Astrocyte of the cerebellum (primary cell): ENCODE results near the gene RIT2.

Experiments used
- DNase-seq: peaks from one replicate; pipeline ENCODE4 v3.0.0-alpha.2; 2011; ENCODE audit warnings: low read depth
- H3K4me3 ChIP-seq: 2 replicates; pipeline ENCODE4 v1.5.1; 2011; ENCODE audit warnings: mild to moderate bottlenecking, low read depth, low read length, moderate library complexity
- in situ Hi-C: cut with HindIII; loops from 2 replicates; pipeline ENCODE4 v1.10.0; 2017; ENCODE audit warnings: low sequenced_read_pairs
- TF ChIP-seq, protein P1 (sequence below): IDR thresholded peaks from 2 replicates; pipeline ENCODE4 v1.5.1; 2012; ENCODE audit warnings: low read length, low read depth, moderate library complexity, mild to moderate bottlenecking; ENCODE audit errors: missing control alignments

RIT2 gene

DNA sequence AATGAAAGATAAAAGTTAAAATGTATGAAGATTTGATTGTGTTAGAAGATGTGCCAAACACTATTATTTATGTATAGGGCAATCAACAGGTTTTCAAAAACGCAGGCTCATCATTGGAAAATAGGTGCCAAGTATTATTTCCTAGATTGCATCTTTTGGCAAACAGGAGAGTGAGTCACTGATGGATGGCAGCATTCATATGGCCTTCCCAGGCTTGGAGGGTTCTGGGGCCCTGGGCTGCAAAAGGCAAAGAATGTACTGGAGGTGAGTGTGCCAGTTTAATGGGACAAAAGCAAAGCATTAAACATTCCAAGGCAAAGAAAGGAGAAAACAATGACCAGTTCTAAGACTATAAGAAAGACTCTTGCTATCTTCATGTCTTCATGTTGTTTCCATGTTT, 379.4 kb downstream of the RIT2 start:
- in situ Hi-C loops, result no loop called here
- DNase-seq, result no peak
- no peak overlapping the region for H3K4me3 ChIP-seq
- TF ChIP-seq, protein P1, sequence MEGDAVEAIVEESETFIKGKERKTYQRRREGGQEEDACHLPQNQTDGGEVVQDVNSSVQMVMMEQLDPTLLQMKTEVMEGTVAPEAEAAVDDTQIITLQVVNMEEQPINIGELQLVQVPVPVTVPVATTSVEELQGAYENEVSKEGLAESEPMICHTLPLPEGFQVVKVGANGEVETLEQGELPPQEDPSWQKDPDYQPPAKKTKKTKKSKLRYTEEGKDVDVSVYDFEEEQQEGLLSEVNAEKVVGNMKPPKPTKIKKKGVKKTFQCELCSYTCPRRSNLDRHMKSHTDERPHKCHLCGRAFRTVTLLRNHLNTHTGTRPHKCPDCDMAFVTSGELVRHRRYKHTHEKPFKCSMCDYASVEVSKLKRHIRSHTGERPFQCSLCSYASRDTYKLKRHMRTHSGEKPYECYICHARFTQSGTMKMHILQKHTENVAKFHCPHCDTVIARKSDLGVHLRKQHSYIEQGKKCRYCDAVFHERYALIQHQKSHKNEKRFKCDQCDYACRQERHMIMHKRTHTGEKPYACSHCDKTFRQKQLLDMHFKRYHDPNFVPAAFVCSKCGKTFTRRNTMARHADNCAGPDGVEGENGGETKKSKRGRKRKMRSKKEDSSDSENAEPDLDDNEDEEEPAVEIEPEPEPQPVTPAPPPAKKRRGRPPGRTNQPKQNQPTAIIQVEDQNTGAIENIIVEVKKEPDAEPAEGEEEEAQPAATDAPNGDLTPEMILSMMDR, result no peak

DNA sequence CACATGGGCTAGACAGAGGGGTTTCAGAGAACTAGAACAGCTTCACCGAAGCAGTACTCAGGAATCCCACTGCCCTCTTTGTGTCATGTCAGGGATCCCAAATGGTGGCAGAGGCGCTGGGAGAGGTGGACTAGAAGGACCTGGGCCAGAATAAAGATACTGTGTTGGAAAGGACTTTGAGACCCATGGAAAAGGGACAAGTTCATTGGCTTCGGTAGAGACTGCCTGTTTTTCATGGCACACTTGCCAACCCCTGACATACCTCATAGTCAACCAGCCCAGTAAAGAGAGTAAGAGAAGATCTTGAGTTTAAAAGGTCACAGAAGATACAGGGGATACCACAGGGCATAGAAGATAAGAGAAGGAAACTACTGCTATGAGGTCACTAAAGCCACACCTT, 381.0 kb downstream of the RIT2 start:
- DNase-seq, result no peak
- in situ Hi-C loops, result no loop called here
- H3K4me3 ChIP-seq, result no peak overlapping the region
- TF ChIP-seq, protein P1, result no peak

DNA sequence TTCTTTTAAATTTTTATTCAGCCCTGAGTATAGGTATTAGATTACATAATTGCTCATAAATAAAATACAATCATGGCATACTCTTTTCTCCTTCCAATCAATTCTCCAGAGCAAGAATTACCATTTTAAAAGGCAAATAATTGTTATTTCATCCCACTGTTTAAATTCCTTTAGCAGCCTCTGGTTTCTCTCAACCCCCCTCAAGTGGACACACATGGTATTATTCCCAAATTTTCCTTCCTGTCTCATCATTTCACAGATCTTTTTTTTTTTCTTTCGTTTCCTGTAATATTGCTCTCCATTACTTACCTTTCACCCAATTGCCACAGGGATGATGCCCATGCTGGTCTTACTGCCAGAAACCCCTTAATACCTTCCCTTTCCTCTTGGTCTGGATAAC, 385.2 kb downstream of the RIT2 start:
- TF ChIP-seq, protein P1, result peak; percentile 45
- in situ Hi-C loops, result no loop called here
- H3K4me3 ChIP-seq, result no peak overlapping the region
- DNase-seq, result no peak

DNA sequence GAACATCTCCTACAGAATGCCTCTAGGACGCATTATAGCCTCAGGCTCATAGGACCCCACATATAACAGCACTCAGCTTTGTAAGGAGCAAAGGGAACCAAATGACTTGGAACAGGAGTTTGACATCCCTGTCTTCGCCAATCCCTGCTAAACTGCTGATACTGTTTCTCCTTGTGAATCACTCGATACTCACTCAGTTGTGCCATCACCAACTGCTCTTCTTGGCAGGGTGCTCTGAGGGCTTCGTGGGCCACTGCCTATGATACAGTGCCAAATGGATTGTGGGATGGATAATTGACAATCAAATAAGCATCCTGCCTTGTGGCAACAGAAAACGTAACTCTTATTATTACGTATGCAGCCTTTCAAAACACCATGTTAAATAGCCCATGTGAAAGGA, 396.3 kb downstream of the RIT2 start:
- DNase-seq, result no peak
- in situ Hi-C loops, result no loop called here
- TF ChIP-seq, protein P1, result no peak
- no peak overlapping the region for H3K4me3 ChIP-seq

DNA sequence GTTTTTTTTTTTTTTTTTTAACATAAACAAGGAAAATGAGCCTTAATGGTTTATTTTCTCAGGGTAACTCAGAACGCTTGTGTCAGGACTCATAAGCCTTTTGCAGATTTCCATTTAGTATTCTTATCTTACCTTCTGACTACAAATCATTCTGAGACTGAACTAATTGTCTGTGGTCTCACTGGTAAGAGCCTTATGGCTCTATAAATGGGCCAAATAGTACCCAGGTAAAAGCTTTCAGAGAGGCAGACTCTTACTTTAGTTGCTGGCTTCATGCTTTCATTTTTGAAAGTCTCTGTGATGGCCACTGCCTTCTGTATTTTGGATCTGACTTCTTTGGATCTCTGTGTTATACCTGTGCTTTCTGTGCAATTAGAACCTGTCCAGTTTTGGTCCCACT, 403.4 kb downstream of the RIT2 start:
- in situ Hi-C loops, result no loop called here
- TF ChIP-seq, protein P1, result no peak
- no peak overlapping the region for H3K4me3 ChIP-seq
- DNase-seq, result no peak

DNA sequence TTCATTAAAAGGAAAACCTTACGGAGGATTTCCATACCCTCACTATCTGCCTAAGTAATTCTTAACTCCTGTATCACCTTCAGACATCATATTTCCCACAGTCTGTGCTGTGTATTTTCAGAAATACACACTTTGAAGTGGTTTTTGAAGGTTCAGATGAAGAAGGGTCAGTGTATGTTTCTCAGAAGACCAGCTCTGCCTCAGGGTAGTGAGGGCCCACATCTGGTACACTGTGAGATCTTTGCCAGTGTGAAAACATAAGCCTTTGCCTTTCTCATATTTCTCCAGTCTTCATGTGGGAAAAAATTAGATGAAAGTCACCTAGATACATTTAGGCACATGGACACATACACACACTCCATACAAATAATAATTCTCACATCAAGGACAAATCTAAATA, 408.4 kb downstream of the RIT2 start:
- TF ChIP-seq, protein P1, result no peak
- in situ Hi-C loops, result no loop called here
- no peak overlapping the region for H3K4me3 ChIP-seq
- no peak for DNase-seq

DNA sequence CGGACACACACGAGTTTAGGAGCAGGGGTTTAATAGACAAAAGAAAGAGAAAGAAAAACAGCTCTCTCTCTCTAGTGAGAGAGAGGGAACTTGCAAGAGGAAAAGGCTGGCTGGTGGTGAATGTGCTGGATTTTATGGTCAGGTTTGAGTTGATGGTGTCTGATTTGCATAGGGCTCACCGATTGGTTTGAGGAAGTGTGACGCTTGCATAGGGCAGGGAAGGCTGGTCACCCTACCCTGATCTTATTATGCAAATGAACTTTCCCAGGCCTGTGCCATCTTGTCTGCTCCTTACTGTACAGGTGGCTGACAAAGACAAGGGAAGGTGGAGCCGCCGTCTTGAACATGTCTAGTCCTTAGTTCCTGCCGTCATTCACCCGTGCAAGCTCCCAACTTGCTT, 408.9 kb downstream of the RIT2 start:
- no peak overlapping the region for H3K4me3 ChIP-seq
- in situ Hi-C loops, result no loop called here
- TF ChIP-seq, protein P1, result no peak
- DNase-seq, result no peak
